ENCODE measurements around the gene DIS3L2.

GRCh38 chr2:232147440-232148077 lies 186.0 kb downstream of the DIS3L2 start:
- TF ChIP-seq CTCF (IDR thresholded peaks at IDR 0.05) (no peak), POLR2A (IDR thresholded peaks at IDR 0.05) (no peak)

Data from uterus (tissue), 2 donors.